Jurkat, Clone E6-1 (cell line): Measurements from ENCODE around the gene CFAP210.
"Not testable (repeated sequence)": the region's sequence is repeated elsewhere in the genome, so short reads cannot be mapped to it uniquely, and the experiment has no call there.

Experiments
- DNase-seq: peaks from one replicate; pipeline ENCODE4 v3.0.0-alpha.2; 2011; ENCODE audit warnings: low read depth, low spot score
- H3K4me3 ChIP-seq: 2 replicates; pipeline ENCODE4 v1.5.1; 2011; ENCODE audit warnings: mild to moderate bottlenecking, low read length, control low read depth, moderate library complexity

The CFAP210 gene

DNA sequence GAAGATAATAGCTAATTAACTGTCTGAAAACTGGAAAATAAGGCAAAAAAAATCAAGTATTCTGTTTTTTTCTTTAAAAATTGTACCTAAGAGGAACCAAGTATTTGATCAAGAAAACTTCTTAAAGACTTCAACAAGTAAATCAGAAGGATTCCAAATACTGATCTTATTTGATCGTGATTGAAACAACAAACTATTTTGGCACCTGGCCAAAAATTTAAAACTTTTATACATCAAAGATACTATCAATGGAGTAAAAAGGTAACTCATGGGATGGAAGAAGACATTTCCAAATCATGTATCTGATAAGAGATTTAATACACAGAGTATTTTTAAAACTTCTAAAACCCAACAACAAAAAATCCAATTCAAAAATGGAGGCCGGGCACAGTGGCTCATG lies 46.7 kb downstream of the CFAP210 start:
- H3K4me3 ChIP-seq, result no peak overlapping the region
- no peak for DNase-seq

DNA sequence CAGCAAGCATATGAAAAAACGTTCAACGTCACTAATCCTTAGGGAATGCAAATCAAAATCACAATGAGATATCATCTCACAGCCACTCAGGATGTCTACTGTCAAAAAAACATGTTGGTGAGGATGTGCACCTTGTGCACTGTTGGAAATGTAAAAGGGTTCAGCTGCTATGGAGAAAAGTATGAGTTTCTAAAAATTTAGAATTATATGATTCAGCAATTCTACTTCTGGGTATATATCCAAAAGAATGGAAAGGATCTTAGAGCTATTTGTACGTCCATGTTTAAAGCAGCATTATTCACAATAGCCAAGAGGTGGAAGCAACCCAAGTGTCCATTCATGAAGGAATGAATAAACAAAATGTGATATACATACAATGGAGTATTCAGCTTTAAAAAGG lies 50.0 kb downstream of the CFAP210 start:
- DNase-seq, result no peak
- no peak overlapping the region for H3K4me3 ChIP-seq

DNA sequence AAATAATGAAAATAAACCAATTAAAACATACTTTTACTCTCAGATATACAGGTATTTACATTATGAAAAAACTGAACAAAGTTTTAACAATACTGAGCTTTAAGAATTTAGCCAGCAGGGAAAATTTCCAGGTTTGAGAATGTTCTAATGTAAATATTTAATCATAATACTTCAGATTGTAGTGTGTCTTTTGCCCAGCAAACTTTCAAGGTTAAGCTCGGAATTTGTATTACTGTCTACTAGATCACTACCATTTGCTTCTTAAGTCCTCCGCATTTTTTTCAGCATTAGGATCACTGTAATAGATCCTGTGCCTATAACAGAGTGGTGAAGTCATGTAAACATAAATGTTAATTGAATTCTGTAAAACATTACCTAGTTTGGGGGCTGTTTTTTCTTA lies 52.7 kb downstream of the CFAP210 start:
- DNase-seq, result no peak
- H3K4me3 ChIP-seq, result no peak overlapping the region

DNA sequence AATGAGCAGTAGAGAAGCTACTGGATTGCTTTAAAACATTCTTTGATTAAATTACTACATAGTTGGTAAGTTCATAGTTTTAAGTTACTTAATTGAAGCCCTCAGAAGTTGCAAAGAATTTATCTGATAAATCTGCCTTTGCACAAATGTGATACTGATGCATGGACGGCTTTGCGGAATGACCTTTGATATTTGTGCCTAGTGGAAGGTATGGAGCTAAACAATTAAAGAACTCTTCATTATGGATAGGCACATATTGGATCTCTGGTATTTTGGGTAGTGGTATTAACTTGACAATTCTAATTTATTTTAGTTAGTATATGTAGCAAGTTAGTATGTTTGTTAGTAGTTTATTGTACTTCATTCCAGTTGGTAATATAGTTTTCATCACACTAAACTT lies 54.1 kb downstream of the CFAP210 start:
- no peak for DNase-seq
- H3K4me3 ChIP-seq, result no peak overlapping the region

DNA sequence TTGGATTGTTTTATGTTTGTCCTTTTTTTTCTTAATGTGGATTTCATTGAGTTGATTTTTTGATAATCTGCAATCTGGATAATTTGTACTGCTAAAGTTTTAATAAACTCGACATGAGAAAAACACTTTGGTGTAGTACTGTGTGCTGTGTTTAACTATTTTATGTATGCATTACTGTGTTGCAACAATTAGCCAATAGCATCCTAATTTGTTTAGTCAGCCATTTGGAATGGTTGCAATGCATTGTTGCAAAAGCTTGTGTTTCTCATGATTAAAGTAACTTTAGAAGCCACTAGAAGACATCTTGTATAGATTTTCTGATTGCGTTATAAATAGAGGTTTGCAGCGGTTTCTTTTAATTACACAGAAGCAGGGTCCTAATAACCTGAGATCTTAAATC lies 56.6 kb downstream of the CFAP210 start:
- no peak for DNase-seq
- H3K4me3 ChIP-seq, result no peak overlapping the region

DNA sequence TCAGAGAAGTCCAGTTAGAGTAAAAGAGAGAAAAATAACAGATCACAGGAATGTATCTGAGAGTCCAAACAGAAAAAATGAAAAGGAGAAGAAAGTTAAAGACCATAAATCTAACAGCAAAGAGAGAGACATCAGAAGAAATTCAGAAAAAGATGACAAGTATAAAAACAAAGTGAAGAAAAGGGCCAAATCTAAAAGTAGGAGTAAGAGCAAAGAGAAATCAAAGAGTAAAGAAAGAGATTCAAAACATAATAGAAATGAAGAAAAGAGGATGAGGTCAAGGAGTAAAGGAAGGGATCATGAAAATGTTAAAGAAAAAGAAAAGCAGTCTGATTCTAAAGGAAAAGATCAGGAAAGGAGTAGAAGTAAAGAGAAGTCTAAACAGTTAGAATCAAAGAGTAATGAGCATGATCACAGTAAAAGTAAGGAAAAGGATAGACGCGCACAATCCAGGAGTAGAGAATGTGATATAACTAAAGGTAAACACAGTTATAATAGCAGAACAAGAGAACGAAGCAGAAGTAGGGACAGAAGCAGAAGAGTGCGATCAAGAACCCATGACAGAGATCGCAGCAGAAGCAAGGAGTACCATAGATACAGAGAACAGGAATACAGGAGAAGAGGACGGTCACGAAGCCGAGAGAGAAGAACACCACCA lies 57.6 kb downstream of the CFAP210 start:
- no peak for DNase-seq
- H3K4me3 ChIP-seq, result no peak overlapping the region

DNA sequence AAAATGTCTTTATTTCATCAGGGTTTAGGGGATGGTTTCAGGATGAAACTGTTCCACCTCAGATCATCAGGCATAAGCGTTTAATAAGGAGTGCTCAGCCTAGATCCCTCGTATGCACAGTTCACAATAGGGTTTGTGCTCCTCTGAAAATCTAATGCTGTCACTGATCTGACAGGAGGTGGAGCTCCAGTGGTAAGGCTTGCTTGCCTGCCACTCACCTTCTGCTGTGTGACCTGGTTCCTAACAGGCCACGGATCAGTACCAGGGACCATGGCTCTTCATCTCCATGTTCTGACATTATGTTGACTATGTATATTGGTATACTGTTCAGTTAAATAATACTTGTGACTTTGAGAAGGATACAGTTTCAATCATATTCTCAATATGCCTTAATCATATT lies 68.4 kb downstream of the CFAP210 start:
- no peak for DNase-seq
- no peak overlapping the region for H3K4me3 ChIP-seq

DNA sequence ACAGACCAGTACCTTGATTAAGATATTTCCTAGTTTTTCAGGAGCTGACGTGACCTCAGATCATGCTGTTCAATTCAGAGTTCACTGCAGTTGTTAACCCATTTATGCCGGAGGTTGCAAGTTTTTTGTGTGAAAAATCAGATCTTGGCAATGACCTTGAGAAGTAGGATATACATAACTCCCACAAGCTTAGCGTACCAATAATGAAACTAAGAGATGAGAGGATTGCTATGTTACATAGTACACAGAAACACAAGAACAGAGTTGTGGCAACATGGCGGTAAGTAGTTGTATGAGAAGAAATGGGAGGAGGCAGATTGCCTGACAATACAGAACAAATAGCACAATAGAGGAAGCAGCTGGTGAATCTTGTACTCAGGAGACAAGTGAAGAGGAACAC lies 71.0 kb downstream of the CFAP210 start:
- no peak overlapping the region for H3K4me3 ChIP-seq
- no peak for DNase-seq

DNA sequence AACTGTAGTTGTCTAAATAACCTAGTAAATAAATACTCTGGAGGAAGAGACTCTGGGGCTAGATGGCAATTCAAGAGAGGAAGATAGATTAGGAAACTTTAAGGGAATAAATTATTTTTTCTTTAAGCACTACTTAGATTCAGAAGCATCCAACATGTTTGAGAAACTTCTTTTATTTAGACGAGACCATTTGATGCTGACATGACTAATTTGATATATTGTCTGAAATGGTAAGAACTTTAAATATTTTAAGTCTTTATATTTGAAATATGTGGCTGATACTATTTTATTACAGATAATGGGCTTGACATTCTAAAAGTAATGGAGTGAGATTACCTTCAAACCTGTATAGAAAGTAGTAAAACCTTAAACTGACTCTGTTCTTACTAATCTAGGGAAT lies 73.7 kb downstream of the CFAP210 start:
- no peak for DNase-seq
- H3K4me3 ChIP-seq, result no peak overlapping the region

DNA sequence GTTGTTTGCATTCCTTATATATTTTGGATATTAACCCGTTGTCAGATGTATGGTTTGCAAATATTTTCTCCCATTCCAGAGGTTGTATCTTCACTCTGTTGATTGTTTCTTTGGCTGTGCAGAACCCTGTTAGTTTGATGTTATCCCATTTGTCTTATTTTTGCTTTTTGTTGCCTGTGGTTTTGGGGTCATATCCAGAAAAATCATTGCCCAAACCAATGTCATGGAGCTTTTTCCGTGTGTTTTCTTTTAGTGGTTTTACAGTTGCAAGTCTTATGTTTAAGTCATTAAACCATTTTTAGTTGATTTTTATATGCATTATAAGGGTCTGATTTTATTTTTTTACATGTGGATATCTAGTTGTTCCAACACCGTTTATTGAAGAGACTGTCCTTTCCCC lies 74.3 kb downstream of the CFAP210 start:
- H3K4me3 ChIP-seq, result no peak overlapping the region
- DNase-seq, result no peak

DNA sequence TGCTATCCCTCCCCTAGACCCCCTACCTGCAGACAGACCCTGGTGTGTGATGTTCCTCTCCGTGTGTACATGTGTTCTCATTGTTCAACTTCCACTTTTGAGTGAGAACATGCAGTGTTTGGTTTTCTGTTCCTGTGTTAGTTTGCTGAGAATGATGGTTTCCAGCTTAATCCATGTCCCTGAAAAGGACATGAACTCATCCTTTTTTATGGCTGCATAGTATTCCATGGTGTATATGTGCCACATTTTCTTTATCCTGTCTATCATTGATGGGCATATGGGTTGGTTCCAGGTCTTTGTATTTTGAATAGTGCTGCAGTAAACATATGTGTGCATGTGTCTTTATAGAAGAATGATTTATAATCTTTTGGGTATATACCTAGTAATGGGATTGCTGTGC lies 78.2 kb downstream of the CFAP210 start:
- DNase-seq, H3K4me3 ChIP-seq: not testable (repeated sequence)

DNA sequence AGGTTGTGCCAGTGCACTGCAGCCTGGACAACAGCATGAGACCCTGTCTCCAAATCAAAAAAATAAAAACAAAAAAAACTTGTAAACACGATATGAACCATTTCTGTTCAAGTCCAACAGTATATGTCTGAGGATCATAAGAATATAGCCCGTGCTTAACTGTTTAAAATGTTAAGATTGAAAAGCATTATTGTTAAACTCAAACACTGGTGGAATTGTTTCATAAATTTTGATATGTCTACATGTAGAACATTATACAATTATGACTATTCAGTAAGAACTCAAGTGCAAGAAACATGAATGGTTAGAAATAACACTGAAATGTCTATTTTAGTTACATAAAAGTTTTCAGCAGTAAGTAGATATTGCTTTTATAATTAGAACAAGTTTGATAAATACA lies 80.3 kb downstream of the CFAP210 start:
- no peak for DNase-seq
- no peak overlapping the region for H3K4me3 ChIP-seq

DNA sequence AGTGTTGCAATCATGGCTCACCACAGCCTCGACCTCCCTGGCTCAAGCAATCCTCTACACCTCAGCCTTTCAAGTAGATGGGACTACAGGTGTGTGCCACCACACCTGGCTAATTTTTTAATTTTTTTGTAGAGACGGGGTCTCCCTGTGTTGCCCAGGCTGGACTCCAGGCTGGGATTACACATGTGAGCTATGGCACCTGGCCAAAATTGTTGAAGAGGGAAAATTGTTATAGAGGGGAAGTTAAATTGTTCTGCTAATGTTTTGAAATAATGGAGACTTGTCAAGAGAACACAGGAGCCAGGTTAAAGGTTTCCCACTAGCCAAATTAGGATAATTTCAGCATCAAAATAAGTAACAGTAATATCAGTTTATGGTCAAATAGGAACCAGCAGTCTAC lies 84.9 kb downstream of the CFAP210 start:
- DNase-seq, result no peak
- no peak overlapping the region for H3K4me3 ChIP-seq

DNA sequence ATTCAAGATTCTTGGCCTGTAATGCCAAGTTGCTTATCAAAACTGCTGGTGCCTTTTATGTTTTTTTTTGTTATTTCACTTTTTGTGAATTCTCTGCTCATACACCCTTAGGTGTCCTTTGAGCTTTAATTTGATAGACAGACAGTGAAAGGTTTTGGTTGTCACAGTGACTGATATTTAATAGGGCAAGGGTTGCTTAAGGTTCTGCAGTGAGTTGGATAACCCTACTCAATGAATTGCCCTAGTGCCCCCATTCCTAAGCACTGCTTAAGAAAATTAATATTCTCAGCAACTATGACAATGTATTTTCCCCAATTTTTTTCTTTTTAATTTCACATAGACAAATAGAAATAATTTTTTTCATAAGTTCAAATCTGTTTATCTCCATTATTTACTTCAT lies 94.6 kb downstream of the CFAP210 start:
- no peak for DNase-seq
- H3K4me3 ChIP-seq, result no peak overlapping the region

DNA sequence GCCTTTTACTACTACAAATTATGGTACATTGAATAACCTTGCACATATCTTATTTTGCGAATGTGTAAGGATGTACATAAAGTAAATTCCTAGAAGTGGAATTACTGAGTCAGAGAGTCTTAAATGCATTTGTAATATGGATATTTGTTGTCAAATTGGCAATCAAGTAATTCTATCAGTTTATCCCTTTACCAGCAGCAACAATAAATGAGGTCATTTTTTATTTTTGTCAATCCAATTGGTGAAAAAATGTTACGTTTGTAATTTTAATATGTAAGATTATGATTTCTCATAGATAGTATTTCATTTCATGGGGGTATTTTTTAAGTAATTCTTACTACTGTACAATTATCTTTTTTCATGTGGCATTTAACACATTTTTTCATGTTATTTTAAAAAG lies 95.2 kb downstream of the CFAP210 start:
- DNase-seq, result no peak
- no peak overlapping the region for H3K4me3 ChIP-seq

DNA sequence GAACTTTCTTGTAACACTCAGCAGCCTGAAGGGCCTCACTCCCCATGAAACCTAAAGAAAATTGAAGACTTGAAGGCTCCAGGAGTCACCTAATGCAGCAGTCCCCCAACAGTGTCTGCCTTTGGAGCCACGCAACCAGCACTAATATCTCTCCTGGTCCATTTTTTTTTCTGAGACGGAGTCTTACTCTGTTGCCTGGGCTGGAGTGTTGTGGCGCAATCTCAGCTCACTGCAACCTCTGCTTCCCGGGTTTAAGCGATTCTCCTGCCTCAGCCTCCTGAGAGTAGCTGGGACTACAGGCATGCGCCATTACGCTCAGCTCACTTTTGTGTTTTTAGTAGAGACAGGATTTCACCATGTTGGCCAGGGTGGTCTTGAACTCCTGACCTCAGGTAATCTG lies 97.7 kb downstream of the CFAP210 start:
- H3K4me3 ChIP-seq, DNase-seq: not testable (repeated sequence)
